ENCODE results near the gene LPAR5. TPM values are rescaled to one million over a fixed set of nuclear protein-coding genes. Genes with fewer than 3 reads are reported as not detected.
"Not testable (repeated sequence)": the region's sequence is repeated elsewhere in the genome, so short reads cannot be mapped to it uniquely, and the experiment has no call there.

LPAR5 gene
- total RNA-seq, 1 donor from 2014 or later: 30.4 TPM

- Mint-ChIP-seq H3K4me3 (no peak overlapping the region), H3K36me3 (ENCODE audit: low read depth) (peaks cover 50% of the 10 kb centered on the region), H3K27me3 (no peaks in the 10 kb centered on the region), H3K4me1 (peaks cover 55% of the 10 kb centered on the region), H3K27ac (peak overlapping the region; percentile 82), H3K9me3 (no peaks in the 10 kb centered on the region)
- ChIA-PET POLR2A (interaction anchor here (0.5 to 4.3 kb wide), 15 partner anchors 9 to 338 kb away, joined by 3 to 45 read pairs (median 5); partner anchors contain the start of genes C12orf57, CDCA3, COPS7A and LPAR5), CTCF (interaction anchor here (0.5 to 1.4 kb wide), 4 partner anchors 15 to 148 kb away, joined by 3 to 4 read pairs (median 3); partner anchors contain the start of gene MLF2)
- ATAC-seq (ENCODE audit: low read depth) (peak; percentile 10), DNase-seq (no peak)
- intact Hi-C loops (cut with micrococcal nuclease): loop anchor here (2.0 to 5.0 kb wide), 2 partner anchors 19 to 367 kb away; partner anchors contain the start of genes EMG1 and PHB2
- no peak for TF ChIP-seq CTCF (IDR thresholded peaks at IDR 0.05)
Observed at GRCh38 chr12:6605421-6606330, 30.1 kb downstream of the LPAR5 start.

- Mint-ChIP-seq H3K9me3 (no peaks in the 10 kb centered on the region), H3K27me3 (no peaks in the 10 kb centered on the region), H3K4me3 (no peak overlapping the region), H3K36me3 (ENCODE audit: low read depth) (peaks cover 63% of the 10 kb centered on the region), H3K27ac (peak overlapping the region; percentile 82), H3K4me1 (peaks cover 46% of the 10 kb centered on the region)
- POLR2A ChIA-PET: interaction anchor here (0.6 to 1.2 kb wide), 7 partner anchors 9 to 417 kb away, joined by 3 to 4 read pairs (median 3); partner anchors contain the start of gene SPSB2
- DNase-seq (no peak), ATAC-seq (ENCODE audit: low read depth) (no peak)
- intact Hi-C loops (cut with micrococcal nuclease): loop anchor here (5.0 kb wide), 1 partner anchor 368 kb away; the partner anchor contains the start of genes EMG1 and PHB2
- no peak for TF ChIP-seq CTCF (IDR thresholded peaks at IDR 0.05)
- CTCF ChIA-PET: interaction anchor here (0.7 to 0.8 kb wide), 2 partner anchors 34 to 149 kb away, joined by 3 read pairs; partner anchors contain the start of gene MLF2
Observed at GRCh38 chr12:6604259-6605029, 31.3 kb downstream of the LPAR5 start.

- intact Hi-C loops (cut with micrococcal nuclease): no loop called here
- peaks cover 75% of the 10 kb centered on the region for H3K36me3 Mint-ChIP-seq (ENCODE audit: low read depth)
- peak overlapping the region; percentile 56 for H3K27ac Mint-ChIP-seq
- DNase-seq (no peak), ATAC-seq (ENCODE audit: low read depth) (no peak)
- CTCF ChIA-PET: interaction anchor here (0.9 kb wide), 1 partner anchor 33 kb away, joined by 3 read pairs; no protein-coding TSS in a partner anchor
- TF ChIP-seq CTCF (IDR thresholded peaks at IDR 0.05): no peak
- H3K4me1 Mint-ChIP-seq: peaks cover 45% of the 10 kb centered on the region
- H3K9me3 Mint-ChIP-seq: no peaks in the 10 kb centered on the region
- peak overlapping the region; percentile 56 for H3K4me3 Mint-ChIP-seq
- POLR2A ChIA-PET: interaction anchor here (0.5 to 2.6 kb wide), 8 partner anchors 10 to 121 kb away, joined by 3 to 8 read pairs (median 4); partner anchors contain the start of genes COPS7A, MRPL51, NOP2 and ZNF384
- no peaks in the 10 kb centered on the region for H3K27me3 Mint-ChIP-seq
Observed at GRCh38 chr12:6603095-6603567, 32.6 kb downstream of the LPAR5 start.

GRCh38 chr12:6602526-6602925, 33.2 kb downstream of the LPAR5 start:
- H3K27me3 Mint-ChIP-seq: no peaks in the 10 kb centered on the region
- no peak overlapping the region for H3K4me3 Mint-ChIP-seq
- peaks cover 81% of the 10 kb centered on the region for H3K36me3 Mint-ChIP-seq (ENCODE audit: low read depth)
- peaks cover 45% of the 10 kb centered on the region for H3K4me1 Mint-ChIP-seq
- no peaks in the 10 kb centered on the region for H3K9me3 Mint-ChIP-seq
- no peak for DNase-seq
- CTCF ChIA-PET: interaction anchor here (0.9 kb wide), 1 partner anchor 32 kb away, joined by 3 read pairs; no protein-coding TSS in a partner anchor
- ATAC-seq (ENCODE audit: low read depth): no peak
- POLR2A ChIA-PET: interaction anchor here (0.5 to 2.6 kb wide), 8 partner anchors 11 to 219 kb away, joined by 3 to 8 read pairs (median 4); partner anchors contain the start of genes COPS7A, MRPL51, NOP2 and ZNF384
- H3K27ac Mint-ChIP-seq: peak overlapping the region; percentile 53
- TF ChIP-seq CTCF (IDR thresholded peaks at IDR 0.05): no peak
- intact Hi-C loops (cut with micrococcal nuclease): no loop called here

GRCh38 chr12:6595673-6596072, 40.1 kb downstream of the LPAR5 start:
- H3K9me3 Mint-ChIP-seq; H3K4me1 Mint-ChIP-seq; H3K4me3 Mint-ChIP-seq; intact Hi-C loops (cut with micrococcal nuclease); DNase-seq; H3K27me3 Mint-ChIP-seq: not testable (repeated sequence)
- ChIA-PET CTCF (interaction anchor here (1.5 kb wide), 1 partner anchor 23 kb away, joined by 4 read pairs; no protein-coding TSS in a partner anchor), POLR2A (interaction anchor here (0.6 to 1.2 kb wide), 5 partner anchors 9 to 131 kb away, joined by 3 to 9 read pairs (median 4); no protein-coding TSS in a partner anchor)
- Mint-ChIP-seq H3K27ac (peak overlapping the region; percentile 76), H3K36me3 (ENCODE audit: low read depth) (peaks cover 87% of the 10 kb centered on the region)
- ATAC-seq (ENCODE audit: low read depth): peak; percentile 21
